Activated T-cell treated with anti-CD3 and anti-CD28 coated beads, Interleukin-2, amount 50 U/mL, for 24 hours (primary cell): ENCODE measurements around the gene IQCH.

Source experiments
- DNase-seq: peaks from one replicate; pipeline ENCODE4 v3.0.0-alpha.2; 2020
- H3K27ac Mint-ChIP-seq: 2 replicates; pipeline ENCODE4 v1.8.0; 2020; ENCODE audit warnings: mild to moderate bottlenecking, mixed read lengths
- H3K27me3 Mint-ChIP-seq: 2 replicates; pipeline ENCODE4 v1.8.0; 2020; ENCODE audit warnings: mixed read lengths
- H3K36me3 Mint-ChIP-seq: 2 replicates; pipeline ENCODE4 v1.8.0; 2020; ENCODE audit warnings: low read depth, mixed read lengths
- H3K4me1 Mint-ChIP-seq: 2 replicates; pipeline ENCODE4 v1.8.0; 2020; ENCODE audit warnings: low read depth, mixed read lengths
- H3K4me3 Mint-ChIP-seq: 2 replicates; pipeline ENCODE4 v1.8.0; 2020; ENCODE audit warnings: mild to moderate bottlenecking, moderate library complexity, mixed read lengths
- H3K9me3 Mint-ChIP-seq: 2 replicates; pipeline ENCODE4 v1.8.0; 2020; ENCODE audit warnings: mixed read lengths

IQCH gene

DNA sequence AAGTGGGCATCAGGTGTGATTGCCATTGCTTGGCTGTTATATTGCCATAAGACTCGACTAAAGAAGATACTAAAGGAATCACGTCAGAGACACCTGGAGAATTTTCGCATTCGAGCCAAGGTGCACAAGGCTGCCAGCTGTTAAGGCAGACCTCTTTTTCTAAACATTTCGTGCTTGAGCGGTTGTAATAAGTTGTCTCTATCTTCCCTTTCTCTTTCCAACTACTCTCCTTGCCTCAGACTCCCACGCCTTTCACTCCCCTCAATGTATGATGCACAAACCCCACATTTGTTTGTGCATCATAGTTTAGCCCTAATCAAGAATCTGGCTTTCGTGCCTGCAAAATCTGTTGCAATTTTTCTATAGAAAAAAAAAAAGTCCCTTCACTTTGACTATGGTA is 118.0 kb downstream of the IQCH start:
- H3K27ac Mint-ChIP-seq, result no peak overlapping the region
- H3K4me3 Mint-ChIP-seq, result no peak overlapping the region
- no peak for DNase-seq
- no peaks in the 10 kb centered on the region for H3K36me3 Mint-ChIP-seq
- H3K9me3 Mint-ChIP-seq, result no peaks in the 10 kb centered on the region
- peaks cover 9% of the 10 kb centered on the region for H3K27me3 Mint-ChIP-seq
- H3K4me1 Mint-ChIP-seq, result no peaks in the 10 kb centered on the region

DNA sequence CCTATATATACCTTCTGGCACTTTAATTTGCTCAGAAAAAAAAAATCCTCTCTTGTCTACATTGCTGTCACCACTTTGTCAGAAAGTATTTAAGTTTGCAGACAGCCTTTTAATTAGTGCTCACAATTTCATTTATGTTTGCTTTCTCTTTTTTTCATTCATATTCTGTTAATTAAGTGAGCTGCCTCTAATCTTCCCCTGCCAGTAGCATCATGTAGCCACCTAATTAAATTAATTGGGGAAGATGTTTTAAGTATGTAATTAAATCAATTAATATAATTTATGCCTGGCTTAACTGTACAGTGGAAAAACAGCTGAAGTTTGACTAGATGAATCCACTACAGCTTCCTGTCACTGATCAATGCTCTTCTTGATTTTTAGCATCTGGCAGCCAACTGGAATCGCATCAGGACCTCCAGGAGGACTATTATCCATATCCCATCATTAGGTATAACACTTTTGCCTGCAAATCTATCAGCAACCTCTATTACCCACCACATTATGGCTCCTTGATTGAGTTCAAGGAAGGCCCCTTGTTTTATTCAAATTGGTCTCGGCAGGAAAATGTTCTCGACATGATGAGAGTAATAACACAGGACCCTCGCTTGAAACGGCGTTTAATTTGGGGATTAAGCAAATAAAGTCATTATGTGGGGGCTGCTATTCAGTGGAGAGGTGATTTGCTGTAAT is 118.5 kb downstream of the IQCH start:
- DNase-seq, result no peak
- Mint-ChIP-seq H3K4me1 (no peaks in the 10 kb centered on the region), H3K27ac (no peak overlapping the region), H3K9me3 (no peaks in the 10 kb centered on the region), H3K36me3 (no peaks in the 10 kb centered on the region), H3K27me3 (peaks cover 7% of the 10 kb centered on the region), H3K4me3 (no peak overlapping the region)

DNA sequence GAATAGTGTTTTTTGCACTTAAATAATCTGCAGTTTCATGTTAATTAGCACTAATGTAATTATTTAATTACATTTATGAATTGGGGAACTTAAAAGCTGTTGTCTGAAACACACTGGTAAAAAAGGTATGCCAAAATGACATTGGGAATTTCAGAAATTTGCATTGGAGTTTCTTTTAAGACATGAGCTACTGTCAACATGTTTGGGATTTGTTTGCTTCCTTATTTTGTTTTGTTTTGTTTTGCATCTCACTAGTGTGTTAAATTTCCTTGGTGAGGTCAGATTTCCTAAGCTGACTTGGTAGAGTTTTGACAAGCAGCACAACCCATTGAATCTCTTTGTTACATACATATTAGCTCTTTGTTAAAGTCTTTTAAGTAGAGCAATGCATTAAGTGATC is 119.4 kb downstream of the IQCH start:
- no peak overlapping the region for H3K4me3 Mint-ChIP-seq
- H3K9me3 Mint-ChIP-seq, result no peaks in the 10 kb centered on the region
- H3K27ac Mint-ChIP-seq, result no peak overlapping the region
- no peaks in the 10 kb centered on the region for H3K36me3 Mint-ChIP-seq
- no peaks in the 10 kb centered on the region for H3K4me1 Mint-ChIP-seq
- H3K27me3 Mint-ChIP-seq, result peaks cover 5% of the 10 kb centered on the region
- no peak for DNase-seq

DNA sequence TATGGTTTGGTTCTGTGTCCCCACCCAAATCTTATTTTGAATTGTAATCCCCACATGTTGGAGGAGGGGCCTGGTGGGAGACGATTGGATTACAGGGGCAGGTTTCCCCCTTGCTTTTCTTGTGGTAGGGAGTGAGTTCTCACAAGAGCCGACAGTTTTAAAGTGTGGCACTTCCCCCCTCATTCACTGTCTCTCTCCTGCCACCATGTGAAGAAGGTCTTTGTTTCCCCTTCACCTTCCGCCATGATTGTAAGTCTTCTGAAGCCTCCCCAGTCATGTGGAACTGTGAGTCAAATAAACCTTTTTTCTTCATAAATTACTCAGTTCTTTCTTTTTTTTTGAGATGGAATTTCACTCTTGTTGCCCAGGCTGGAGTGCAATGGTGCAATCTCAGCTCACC is 124.9 kb downstream of the IQCH start:
- H3K4me3 Mint-ChIP-seq, result no peak overlapping the region
- no peaks in the 10 kb centered on the region for H3K27me3 Mint-ChIP-seq
- no peaks in the 10 kb centered on the region for H3K36me3 Mint-ChIP-seq
- H3K9me3 Mint-ChIP-seq, result no peaks in the 10 kb centered on the region
- no peaks in the 10 kb centered on the region for H3K4me1 Mint-ChIP-seq
- no peak for DNase-seq
- H3K27ac Mint-ChIP-seq, result no peak overlapping the region

DNA sequence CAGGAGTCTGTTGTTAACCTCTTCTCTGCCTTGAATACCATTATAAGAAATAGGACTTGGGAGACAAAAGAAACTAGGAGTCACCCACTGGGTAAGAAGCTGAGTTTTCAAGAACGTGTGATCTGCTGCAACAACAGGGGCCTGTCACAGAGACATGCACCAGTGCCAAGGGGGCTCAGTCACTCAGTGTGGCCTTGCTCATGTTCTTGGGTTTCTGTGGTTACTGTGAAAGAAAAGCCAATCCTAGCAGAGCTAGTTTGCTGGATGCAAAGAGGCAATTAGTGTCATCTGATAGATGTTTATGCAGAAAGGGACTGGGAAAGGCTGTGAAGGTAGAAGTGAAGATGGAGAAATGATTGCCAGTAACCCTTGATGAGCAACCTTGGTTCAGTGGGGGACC is 126.3 kb downstream of the IQCH start:
- no peak for DNase-seq
- Mint-ChIP-seq H3K27me3 (peaks cover 3% of the 10 kb centered on the region), H3K27ac (no peak overlapping the region), H3K9me3 (no peaks in the 10 kb centered on the region), H3K4me3 (no peak overlapping the region), H3K4me1 (no peaks in the 10 kb centered on the region), H3K36me3 (no peaks in the 10 kb centered on the region)

DNA sequence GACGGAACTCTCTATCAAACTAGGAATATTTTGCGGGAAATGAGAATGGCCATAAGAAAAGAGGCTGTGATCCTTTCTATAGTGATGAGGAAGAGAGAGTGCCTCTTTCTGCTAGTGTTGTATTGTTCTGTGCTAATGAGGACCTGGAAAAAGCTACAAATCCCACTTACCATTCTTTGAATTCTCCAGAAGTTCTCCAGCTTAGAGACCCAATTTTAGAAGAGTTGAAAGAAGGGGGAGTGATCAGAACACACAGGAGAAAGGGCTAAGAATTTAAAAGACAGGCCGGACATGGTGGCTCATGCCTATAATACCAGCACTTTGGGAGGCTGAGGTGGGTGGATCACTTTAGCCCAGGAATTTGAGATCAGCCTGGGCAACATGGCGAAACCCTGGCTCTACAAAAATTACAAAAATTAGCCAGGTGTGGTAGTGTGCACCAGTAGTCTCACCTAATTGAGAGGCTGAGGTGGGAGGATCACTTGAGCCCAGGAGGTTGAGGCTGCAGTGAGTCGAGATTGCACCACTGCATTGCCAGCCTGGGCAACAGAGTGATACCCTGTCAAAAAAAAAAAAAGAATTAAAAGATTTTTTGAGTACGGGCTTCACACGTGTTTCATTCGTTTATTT is 126.9 kb downstream of the IQCH start:
- no peak overlapping the region for H3K27ac Mint-ChIP-seq
- no peak overlapping the region for H3K4me3 Mint-ChIP-seq

DNA sequence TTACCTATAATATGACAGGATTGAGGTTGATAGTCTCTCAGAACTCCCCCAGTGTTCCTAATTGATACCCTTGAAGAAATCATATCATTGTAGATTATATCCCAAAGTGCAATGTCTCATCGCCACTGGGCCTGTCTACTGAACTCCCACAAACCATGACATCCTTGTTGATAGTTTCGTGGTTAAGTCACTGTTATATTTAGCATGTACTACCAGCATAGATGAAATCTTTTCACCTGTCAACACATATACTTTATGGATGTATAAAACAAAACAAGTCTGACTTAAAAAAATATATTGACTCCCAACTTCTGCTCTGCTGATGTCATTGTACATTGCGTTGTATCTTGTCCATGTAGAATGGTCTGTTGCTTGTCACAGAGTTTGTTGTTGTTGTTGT is 128.1 kb downstream of the IQCH start:
- Mint-ChIP-seq H3K9me3 (no peaks in the 10 kb centered on the region), H3K27ac (no peak overlapping the region), H3K36me3 (no peaks in the 10 kb centered on the region), H3K4me1 (no peaks in the 10 kb centered on the region), H3K27me3 (peaks cover 7% of the 10 kb centered on the region), H3K4me3 (no peak overlapping the region)
- DNase-seq, result no peak

More for the DNA sequence above, 126.9 kb downstream of the IQCH start:
- Mint-ChIP-seq H3K9me3 (no peaks in the 10 kb centered on the region), H3K27me3 (peaks cover 3% of the 10 kb centered on the region), H3K4me1 (no peaks in the 10 kb centered on the region), H3K36me3 (no peaks in the 10 kb centered on the region)
- no peak for DNase-seq

DNA sequence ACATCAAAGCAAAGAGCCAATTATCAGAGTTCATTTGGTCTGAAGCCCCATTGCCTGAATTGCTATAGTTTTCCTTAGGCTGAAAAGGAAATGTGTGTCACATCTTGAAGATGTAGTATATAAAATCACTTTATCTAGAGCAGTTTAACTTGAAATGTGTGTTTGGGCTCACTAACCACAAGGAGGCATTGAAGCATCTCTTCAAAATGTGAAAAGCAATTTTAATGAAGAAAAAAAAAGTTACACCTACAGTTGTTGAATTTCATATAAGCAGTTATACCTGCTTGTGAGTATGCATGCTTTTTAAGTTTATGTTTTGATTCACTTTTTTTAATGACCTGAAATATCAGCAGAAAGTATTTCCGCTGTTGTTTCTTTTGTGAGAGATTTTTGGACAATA is 129.3 kb downstream of the IQCH start:
- no peak for DNase-seq
- Mint-ChIP-seq H3K27me3 (peaks cover 7% of the 10 kb centered on the region), H3K4me1 (no peaks in the 10 kb centered on the region), H3K36me3 (no peaks in the 10 kb centered on the region), H3K9me3 (no peaks in the 10 kb centered on the region), H3K27ac (no peak overlapping the region), H3K4me3 (no peak overlapping the region)

DNA sequence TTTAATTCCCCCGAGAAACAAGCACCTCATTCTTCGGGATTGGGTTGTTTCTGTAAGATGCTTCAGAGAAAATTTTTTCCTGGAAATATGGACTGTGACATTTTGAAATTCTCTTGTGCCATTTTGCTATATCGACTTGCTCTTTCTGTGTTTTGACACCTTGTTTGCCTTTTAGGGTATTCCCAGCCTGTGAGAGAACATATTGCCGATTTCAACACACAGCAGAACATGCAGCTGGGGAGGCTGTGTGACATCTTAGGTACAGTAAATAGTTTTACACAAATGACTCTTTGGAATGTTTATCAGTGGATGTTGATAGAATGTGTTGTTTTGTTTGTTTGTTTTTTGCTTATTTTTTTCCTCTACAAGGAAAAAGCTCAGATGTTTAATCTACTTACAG is 130.2 kb downstream of the IQCH start:
- Mint-ChIP-seq H3K9me3 (no peaks in the 10 kb centered on the region), H3K36me3 (no peaks in the 10 kb centered on the region), H3K4me3 (no peak overlapping the region), H3K27me3 (peaks cover 7% of the 10 kb centered on the region), H3K4me1 (no peaks in the 10 kb centered on the region), H3K27ac (no peak overlapping the region)
- DNase-seq, result no peak

DNA sequence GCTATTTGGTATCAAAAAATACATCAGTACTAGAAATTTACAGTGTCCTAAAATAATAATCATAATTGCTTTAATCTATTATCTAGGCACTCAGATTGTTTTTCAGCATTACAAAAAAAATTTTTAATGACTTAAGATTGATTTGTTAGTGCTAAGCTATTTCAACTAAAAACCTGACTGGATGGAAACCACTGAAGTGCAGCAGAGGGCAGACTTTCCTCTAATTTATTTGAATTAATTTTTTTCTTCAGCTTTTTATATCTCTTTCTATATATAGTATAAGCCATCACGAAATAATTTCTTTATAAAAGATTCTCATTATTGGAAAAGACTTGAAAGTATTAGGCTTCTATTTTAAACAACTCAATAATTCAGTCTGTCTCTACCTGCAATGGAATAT is 131.4 kb downstream of the IQCH start:
- H3K4me3 Mint-ChIP-seq, result no peak overlapping the region
- H3K27me3 Mint-ChIP-seq, result peaks cover 7% of the 10 kb centered on the region
- no peak for DNase-seq
- H3K27ac Mint-ChIP-seq, result no peak overlapping the region
- H3K36me3 Mint-ChIP-seq, result no peaks in the 10 kb centered on the region
- H3K4me1 Mint-ChIP-seq, result no peaks in the 10 kb centered on the region
- no peaks in the 10 kb centered on the region for H3K9me3 Mint-ChIP-seq

DNA sequence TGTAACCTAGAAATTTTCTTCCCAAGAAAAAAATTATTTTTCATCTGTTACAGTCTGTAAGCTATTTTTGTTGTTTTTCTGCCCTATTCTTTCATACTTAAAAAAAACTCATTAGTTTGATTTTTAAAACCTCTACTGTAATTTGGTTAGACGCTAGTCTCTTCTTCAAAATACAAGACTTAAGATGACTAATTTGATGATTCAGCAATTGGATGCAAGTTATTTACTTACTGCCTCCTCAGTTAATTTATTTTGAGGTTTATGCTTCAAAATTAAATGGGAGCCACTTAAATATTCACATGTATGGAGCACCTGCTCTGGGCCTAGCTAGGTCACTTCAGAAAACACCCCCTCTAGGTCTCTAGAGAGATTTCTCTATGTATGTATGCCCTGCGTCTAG is 132.4 kb downstream of the IQCH start:
- peaks cover 7% of the 10 kb centered on the region for H3K27me3 Mint-ChIP-seq
- H3K9me3 Mint-ChIP-seq, result no peaks in the 10 kb centered on the region
- H3K27ac Mint-ChIP-seq, result no peak overlapping the region
- no peaks in the 10 kb centered on the region for H3K4me1 Mint-ChIP-seq
- DNase-seq, result no peak
- no peak overlapping the region for H3K4me3 Mint-ChIP-seq
- no peaks in the 10 kb centered on the region for H3K36me3 Mint-ChIP-seq

DNA sequence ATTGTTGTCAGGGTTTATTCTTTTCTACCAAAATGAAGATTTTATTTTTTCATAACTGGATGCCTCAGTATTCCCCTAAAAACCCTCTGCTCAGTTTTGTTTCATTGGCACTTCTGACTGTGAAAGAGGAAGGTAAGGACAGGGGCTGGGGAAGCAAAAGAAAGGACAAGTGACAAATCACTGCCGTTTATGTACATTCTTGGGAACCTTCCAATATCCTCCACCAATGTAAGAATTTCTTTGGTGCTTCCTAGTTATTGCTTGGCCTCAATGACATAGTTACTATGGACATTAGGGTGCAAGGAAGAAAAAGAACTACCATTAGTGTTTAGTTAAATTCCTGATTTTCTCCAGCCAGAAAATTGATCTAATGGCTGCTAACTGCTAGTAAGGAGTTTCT is 135.4 kb downstream of the IQCH start:
- no peaks in the 10 kb centered on the region for H3K4me1 Mint-ChIP-seq
- H3K27ac Mint-ChIP-seq, result no peak overlapping the region
- H3K4me3 Mint-ChIP-seq, result no peak overlapping the region
- no peak for DNase-seq
- H3K9me3 Mint-ChIP-seq, result no peaks in the 10 kb centered on the region
- no peaks in the 10 kb centered on the region for H3K36me3 Mint-ChIP-seq
- H3K27me3 Mint-ChIP-seq, result peaks cover 7% of the 10 kb centered on the region

DNA sequence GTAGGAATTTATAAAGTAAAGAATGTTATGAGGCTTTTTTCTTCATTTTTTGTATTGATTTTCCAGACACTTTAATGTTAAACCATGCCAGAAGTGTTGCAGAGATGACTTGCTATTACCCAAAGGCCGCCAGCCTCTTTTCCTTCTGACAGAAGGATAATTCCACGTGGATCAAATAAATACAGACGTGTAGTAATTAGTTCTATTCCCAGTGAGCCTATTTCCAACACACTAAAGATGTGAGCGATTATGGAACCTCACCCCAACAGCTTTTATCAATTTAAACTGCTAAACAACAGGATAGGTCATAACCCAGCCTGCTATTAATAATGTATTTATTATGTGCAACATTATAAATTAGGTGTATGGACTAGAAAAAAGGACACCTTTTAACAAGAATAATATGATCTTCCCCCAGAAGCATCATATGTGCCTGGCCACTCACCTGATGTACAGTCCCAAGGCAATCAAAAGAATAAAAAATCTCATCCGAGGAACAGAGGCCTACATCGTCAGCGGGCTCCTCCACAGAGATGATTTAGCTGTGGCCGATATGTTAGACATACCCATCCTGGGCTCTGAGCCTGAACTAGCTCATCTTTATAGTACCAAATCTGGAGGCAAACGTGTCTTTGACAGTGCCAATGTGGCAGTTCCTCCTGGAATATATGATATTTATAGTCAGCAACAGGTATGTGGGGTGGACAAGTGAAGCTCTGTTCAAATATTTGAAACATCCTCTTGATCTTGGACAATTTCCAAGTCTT is 140.5 kb downstream of the IQCH start:
- DNase-seq, result no peak
- Mint-ChIP-seq H3K36me3 (no peaks in the 10 kb centered on the region), H3K4me1 (no peaks in the 10 kb centered on the region), H3K9me3 (no peaks in the 10 kb centered on the region), H3K27ac (no peak overlapping the region), H3K4me3 (no peak overlapping the region), H3K27me3 (no peaks in the 10 kb centered on the region)

DNA sequence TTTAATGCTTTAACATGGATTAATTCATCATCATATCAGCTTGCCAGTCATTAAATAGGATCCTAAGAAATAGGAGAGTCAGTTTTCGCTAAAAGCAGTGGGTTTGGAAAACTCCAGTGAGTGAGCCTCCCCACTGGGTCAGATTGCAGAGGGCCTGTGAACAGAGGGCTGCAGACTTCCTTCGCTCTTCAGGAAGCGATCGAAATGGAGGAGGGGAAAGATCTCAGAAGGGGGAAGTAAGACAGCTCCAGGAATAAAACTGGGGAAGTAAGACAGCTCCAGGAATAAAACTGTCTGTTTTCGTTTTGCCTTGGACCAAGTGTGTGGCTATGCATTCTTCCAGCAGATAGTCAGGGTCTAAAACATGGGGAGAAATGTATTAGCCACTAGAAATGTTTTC is 141.5 kb downstream of the IQCH start:
- Mint-ChIP-seq H3K4me1 (no peaks in the 10 kb centered on the region), H3K9me3 (no peaks in the 10 kb centered on the region), H3K27me3 (no peaks in the 10 kb centered on the region), H3K4me3 (no peak overlapping the region), H3K27ac (no peak overlapping the region), H3K36me3 (no peaks in the 10 kb centered on the region)
- no peak for DNase-seq

DNA sequence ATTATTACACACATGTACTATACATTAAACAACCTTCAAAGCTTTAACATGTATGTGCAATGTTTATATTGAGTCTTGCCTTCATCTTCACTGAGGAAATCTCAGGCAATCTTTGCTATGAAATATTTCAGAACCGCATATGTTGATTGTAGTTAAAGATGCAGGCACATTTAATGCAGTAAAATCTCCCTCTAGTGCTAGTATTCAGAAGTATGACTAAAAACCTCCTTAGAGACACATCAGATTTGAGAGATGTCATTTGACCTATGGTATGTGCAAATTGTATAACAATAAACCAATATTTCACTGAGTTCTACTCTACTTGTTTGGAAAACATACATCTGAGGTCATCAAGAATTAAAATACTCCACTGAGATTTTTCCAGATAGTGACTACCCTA is 142.6 kb downstream of the IQCH start:
- DNase-seq, result no peak
- Mint-ChIP-seq H3K4me1 (no peaks in the 10 kb centered on the region), H3K27ac (no peak overlapping the region), H3K9me3 (no peaks in the 10 kb centered on the region), H3K27me3 (no peaks in the 10 kb centered on the region), H3K4me3 (no peak overlapping the region), H3K36me3 (no peaks in the 10 kb centered on the region)
